ENCODE results near the gene PDILT.

- TF ChIP-seq CTCF (IDR thresholded peaks at IDR 0.05) (no peak), POLR2A (IDR thresholded peaks at IDR 0.05) (no peak), POLR2AphosphoS5 (IDR thresholded peaks at IDR 0.05; ENCODE audit: insufficient read depth in 1 of 2, low read depth in 1 of 2) (no peak)
These were observed 23.8 kb downstream of the PDILT start for GRCh38 chr16:20380782-20381181.
